GM06990 (cell line): ENCODE results near the gene FBXO44.

Source experiments
- DNase-seq: peaks from one replicate; pipeline ENCODE4 v3.0.0-alpha.2; 2011; ENCODE audit not compliant: insufficient read length; ENCODE audit errors: extremely low read depth
- H3K27me3 ChIP-seq: replicated peaks from 2 replicates; pipeline ENCODE4 v1.6.0; 2011; ENCODE audit warnings: low read length; ENCODE audit not compliant: control insufficient read depth, insufficient read depth
- H3K36me3 ChIP-seq: 2 replicates; pipeline ENCODE4 v1.5.1; 2011; ENCODE audit warnings: low read length; ENCODE audit not compliant: control insufficient read depth, insufficient read depth
- H3K4me3 ChIP-seq: replicated peaks from 2 replicates; pipeline ENCODE4 v1.5.1; 2011; ENCODE audit warnings: low read depth, mild to moderate bottlenecking, control low read depth, low read length
- TF ChIP-seq, protein P1 (sequence below): IDR thresholded peaks from 2 replicates; pipeline ENCODE4 v1.5.1; 2011; ENCODE audit warnings: low read length, control low read depth, mild to moderate bottlenecking, inconsistent platforms; ENCODE audit not compliant: insufficient read depth, poor library complexity, severe bottlenecking

The FBXO44 gene

DNA sequence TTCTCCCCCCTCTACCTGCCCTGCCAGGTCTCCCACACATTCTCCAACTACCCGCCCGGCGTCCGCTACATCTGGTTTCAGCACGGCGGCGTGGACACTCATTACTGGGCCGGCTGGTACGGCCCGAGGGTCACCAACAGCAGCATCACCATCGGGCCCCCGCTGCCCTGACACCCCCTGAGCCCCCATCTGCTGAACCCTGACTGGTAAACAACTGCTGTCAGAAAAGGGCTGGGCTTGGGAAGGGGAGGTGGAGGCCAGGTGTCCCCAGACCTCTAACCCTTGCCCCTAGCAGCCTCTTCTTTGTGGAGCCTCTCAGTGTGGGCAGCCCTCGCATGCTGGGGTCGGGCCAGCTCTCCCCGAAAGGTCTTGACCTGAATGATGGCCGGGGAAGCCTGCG, 6.4 kb downstream of the FBXO44 start:
- no peak for DNase-seq
- Histone ChIP-seq H3K27me3 (no peaks in the 10 kb centered on the region), H3K36me3 (peaks cover 5% of the 10 kb centered on the region), H3K4me3 (no peak overlapping the region)
- TF ChIP-seq, protein P1, sequence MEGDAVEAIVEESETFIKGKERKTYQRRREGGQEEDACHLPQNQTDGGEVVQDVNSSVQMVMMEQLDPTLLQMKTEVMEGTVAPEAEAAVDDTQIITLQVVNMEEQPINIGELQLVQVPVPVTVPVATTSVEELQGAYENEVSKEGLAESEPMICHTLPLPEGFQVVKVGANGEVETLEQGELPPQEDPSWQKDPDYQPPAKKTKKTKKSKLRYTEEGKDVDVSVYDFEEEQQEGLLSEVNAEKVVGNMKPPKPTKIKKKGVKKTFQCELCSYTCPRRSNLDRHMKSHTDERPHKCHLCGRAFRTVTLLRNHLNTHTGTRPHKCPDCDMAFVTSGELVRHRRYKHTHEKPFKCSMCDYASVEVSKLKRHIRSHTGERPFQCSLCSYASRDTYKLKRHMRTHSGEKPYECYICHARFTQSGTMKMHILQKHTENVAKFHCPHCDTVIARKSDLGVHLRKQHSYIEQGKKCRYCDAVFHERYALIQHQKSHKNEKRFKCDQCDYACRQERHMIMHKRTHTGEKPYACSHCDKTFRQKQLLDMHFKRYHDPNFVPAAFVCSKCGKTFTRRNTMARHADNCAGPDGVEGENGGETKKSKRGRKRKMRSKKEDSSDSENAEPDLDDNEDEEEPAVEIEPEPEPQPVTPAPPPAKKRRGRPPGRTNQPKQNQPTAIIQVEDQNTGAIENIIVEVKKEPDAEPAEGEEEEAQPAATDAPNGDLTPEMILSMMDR = no peak

DNA sequence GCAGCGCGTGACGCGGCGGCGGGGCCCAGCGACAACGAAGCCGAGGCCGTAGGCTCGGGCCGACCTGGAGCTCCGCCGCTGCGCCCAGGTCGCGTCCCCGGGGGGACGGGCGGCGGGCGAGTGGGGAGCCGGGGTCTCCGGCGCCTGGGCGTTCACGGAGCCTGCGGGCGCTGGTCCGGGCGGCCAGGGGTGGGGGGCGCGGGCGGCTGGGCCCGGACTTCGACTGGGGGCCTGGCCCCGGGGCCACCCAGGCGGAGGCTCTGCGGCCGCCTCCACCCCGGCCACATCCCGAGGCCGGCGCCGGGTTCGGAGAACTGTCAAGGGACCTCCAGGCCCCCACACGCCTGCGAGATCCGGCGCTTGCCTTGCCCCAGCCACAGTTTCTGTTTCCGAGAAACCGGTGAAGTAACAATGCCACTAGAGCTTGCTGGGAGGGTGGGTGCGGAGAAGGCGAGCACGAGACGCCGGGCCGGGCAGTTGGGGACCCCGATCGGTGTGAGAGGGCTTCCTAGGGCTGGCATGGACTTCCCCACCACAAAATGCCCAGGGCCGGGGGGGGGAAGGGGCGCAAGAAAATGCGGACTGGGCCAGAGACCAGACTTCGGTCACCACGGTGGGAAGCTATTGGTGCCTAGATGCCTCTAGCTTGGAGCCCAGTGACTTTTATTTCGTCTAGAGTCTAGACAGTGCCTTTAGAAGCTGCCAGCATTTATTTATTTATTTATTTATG, 9.8 kb downstream of the FBXO44 start:
- TF ChIP-seq, protein P1 = no peak
- no peaks in the 10 kb centered on the region for H3K27me3 ChIP-seq
- H3K36me3 ChIP-seq = peaks cover 7% of the 10 kb centered on the region
- peak; percentile 69 for DNase-seq
- peak overlapping the region; percentile 68 for H3K4me3 ChIP-seq

DNA sequence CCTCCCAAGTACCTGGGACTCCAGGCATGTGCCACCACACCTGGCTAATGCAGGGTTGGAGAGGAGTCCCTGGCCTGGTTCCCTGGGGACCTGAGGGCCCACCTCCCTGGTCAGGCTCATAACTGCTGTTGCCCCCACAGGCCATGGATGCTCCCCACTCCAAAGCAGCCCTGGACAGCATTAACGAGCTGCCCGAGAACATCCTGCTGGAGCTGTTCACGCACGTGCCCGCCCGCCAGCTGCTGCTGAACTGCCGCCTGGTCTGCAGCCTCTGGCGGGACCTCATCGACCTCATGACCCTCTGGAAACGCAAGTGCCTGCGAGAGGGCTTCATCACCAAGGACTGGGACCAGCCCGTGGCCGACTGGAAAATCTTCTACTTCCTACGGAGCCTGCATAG, 13.8 kb downstream of the FBXO44 start:
- DNase-seq = no peak
- Histone ChIP-seq H3K36me3 (peaks cover 15% of the 10 kb centered on the region), H3K27me3 (no peaks in the 10 kb centered on the region)

DNA sequence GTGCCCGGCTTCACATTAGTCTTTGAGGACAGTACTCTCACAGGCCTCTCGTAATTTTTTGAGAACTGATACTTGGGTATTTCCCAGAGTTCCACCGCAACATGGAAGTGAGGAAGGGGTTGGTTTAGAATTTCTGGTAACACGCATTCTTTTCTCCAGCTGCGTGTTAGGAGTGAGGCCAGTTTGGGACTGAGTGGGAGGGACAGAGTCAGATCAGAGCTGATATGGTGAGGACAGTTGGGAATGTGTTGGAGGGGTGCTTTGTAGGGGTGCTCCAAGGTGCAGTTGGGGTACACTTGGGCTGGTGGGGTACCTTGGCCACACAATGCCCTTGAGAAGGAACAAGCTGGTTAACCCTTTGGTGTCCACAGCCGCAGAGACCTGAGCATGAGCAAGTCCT, 16.1 kb downstream of the FBXO44 start:
- Histone ChIP-seq H3K27me3 (no peaks in the 10 kb centered on the region), H3K4me3 (no peak overlapping the region), H3K36me3 (peaks cover 19% of the 10 kb centered on the region)
- TF ChIP-seq, protein P1 = no peak
- no peak for DNase-seq

More for the DNA sequence above, 13.8 kb downstream of the FBXO44 start:
- TF ChIP-seq, protein P1 = no peak
- H3K4me3 ChIP-seq = no peak overlapping the region

DNA sequence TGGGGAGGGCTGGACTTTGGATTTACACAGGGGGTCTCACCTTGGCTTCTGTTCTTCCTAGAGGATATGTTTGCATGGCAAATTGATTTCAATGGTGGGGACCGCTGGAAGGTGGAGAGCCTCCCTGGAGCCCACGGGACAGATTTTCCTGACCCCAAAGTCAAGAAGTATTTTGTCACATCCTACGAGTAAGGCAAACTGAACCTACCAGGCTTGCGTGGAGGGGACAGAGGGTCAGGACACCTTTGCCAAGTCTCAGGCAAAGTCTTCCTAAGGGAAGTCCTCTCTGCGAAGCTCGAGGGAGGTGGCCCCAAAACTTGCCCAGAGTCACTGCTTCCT, 16.5 kb downstream of the FBXO44 start:
- peaks cover 22% of the 10 kb centered on the region for H3K36me3 ChIP-seq
- H3K4me3 ChIP-seq = no peak overlapping the region
- TF ChIP-seq, protein P1 = no peak
- DNase-seq = no peak
- no peaks in the 10 kb centered on the region for H3K27me3 ChIP-seq

DNA sequence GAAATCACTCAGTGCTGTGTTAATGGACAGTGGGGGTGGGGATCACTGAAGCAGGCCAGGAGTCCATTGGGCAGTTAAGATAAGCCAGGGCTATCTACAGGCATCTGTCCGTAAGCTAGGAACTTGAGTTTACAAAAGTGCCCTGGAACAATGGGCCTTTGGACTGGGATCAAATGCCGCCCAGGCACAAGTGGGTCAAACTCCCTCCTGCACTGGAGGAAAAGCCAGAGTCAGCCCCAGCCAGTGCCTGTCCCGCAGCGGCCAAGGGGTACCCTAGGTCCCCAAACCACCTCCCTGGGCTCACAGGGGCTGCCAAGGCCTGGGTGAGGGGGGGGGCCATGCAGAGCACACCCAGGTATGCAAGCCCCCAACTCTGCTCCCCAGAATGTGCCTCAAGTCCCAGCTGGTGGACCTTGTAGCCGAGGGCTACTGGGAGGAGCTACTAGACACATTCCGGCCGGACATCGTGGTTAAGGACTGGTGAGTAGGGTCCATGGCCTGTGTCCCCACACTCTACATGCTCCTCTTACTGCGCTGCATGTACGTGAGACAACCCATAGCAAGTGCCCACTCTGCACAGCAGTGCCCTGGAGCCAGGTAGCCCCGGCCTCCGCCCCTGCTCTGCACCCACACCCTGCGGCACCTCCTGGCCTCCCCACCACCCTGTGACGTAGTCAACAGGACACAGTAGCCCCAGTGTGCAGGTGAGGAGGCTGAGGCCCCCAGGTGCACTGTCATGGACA, 17.0 kb downstream of the FBXO44 start:
- Histone ChIP-seq H3K36me3 (peaks cover 22% of the 10 kb centered on the region), H3K4me3 (no peak overlapping the region), H3K27me3 (no peaks in the 10 kb centered on the region)
- DNase-seq = no peak
- TF ChIP-seq, protein P1 = no peak
